ENCODE data around the gene ZNF500. TPM values are rescaled to one million over a fixed set of nuclear protein-coding genes. Genes with fewer than 3 reads are reported as not detected.

Gene ZNF500
- total and polyA plus RNA-seq, 2 donors (not counting 3 experiments of a cell fraction or from before 2014, with no cell fraction given) = 8.6 to 13.5 TPM

DNA sequence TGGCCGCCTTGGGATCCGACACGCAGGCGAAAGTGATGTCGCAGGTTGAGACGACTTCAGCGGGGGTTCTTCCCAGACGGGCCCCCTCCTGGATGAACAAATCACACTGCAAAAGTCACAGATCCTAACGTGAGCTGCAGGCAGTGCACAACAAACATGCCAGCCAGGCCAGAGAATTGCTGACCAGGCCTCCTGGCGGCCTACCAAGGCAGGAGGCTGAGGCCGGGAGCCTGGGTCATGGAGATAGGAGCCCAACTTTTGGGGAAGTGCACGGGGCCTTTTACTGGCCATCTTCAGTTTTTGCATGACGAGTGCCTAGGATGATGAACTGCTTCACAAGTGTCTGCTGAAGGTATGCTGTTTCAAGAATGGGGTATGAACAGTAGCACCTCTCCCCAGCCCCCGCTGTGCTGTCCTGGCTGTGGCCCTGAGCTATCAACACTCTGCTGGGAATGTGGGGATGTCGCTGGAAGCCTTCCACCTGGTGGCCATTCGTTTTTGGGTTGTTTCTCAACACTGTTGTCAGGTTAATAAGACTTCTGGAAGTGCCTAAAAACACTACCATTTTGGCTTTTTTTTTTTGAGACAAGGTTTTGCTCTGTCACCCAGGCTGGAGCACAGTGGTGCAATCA is 47.7 kb upstream of the ZNF500 start:
- no TSS peak for BruUV-seq (replicated peaks)
- dilution Hi-C loops (cut with MboI; ENCODE audit: extremely low pct_ligation_motif_present, low sequenced_read_pairs) = no loop called here
- Histone ChIP-seq H3K4me2 (ENCODE audit: insufficient read depth, low read length) (no peak overlapping the region), H3K27ac (ENCODE audit: insufficient read depth, low read depth, low read length) (no peak overlapping the region), H2AFZ (ENCODE audit: low read depth, low read length) (no peak overlapping the region), H3K27me3 (ENCODE audit: control insufficient read depth in 2 of 2, insufficient read depth in 2 of 2, low read length in 2 of 2) (no peaks in the 10 kb centered on the region), H3K9me1 (replicated peaks; ENCODE audit: control insufficient read depth, extremely low read depth, insufficient read depth, low read length) (no peaks in the 10 kb centered on the region), H3K9ac (replicated peaks; ENCODE audit: extremely low read depth, insufficient read depth, low read length) (no peak overlapping the region), H3K36me3 (ENCODE audit: control insufficient read depth in 2 of 2, extremely low read depth in 1 of 2, insufficient read depth in 2 of 2, low read length in 2 of 2) (peaks cover 11 to 42% of the 10 kb centered on the region in 2 experiments), H4K20me1 (replicated peaks; ENCODE audit: control insufficient read depth, extremely low read depth, insufficient read depth, low read length) (no peaks in the 10 kb centered on the region), H3K79me2 (ENCODE audit: control insufficient read depth, insufficient read depth, low read length) (no peaks in the 10 kb centered on the region), H3K9me3 (replicated peaks; ENCODE audit: control insufficient read depth, insufficient read depth, low read length) (no peaks in the 10 kb centered on the region), H3K4me3 (replicated peaks in 1 of 3; ENCODE audit: insufficient read depth in 1 of 3, low read depth in 1 of 3, low read length in 3 of 3) (no peak overlapping the region), H3K4me1 (ENCODE audit: control insufficient read depth, extremely low read depth, insufficient read depth, low read length) (no peaks in the 10 kb centered on the region)
- POLR2A ChIA-PET = no interaction called here
- CTCF ChIA-PET = interaction anchor here (0.8 kb wide), 1 partner anchor 12 kb away, joined by 3 read pairs; no protein-coding TSS in a partner anchor
- intact Hi-C loops (cut with micrococcal nuclease) = no loop called here
- TF ChIP-seq POLR2A (IDR thresholded peaks at IDR 0.05; ENCODE audit: low read depth, low read length) = no peak
- TF ChIP-seq, protein P1, sequence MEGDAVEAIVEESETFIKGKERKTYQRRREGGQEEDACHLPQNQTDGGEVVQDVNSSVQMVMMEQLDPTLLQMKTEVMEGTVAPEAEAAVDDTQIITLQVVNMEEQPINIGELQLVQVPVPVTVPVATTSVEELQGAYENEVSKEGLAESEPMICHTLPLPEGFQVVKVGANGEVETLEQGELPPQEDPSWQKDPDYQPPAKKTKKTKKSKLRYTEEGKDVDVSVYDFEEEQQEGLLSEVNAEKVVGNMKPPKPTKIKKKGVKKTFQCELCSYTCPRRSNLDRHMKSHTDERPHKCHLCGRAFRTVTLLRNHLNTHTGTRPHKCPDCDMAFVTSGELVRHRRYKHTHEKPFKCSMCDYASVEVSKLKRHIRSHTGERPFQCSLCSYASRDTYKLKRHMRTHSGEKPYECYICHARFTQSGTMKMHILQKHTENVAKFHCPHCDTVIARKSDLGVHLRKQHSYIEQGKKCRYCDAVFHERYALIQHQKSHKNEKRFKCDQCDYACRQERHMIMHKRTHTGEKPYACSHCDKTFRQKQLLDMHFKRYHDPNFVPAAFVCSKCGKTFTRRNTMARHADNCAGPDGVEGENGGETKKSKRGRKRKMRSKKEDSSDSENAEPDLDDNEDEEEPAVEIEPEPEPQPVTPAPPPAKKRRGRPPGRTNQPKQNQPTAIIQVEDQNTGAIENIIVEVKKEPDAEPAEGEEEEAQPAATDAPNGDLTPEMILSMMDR (IDR thresholded peaks at IDR 0.05; ENCODE audit: extremely low read depth in 1 of 2, insufficient read depth in 1 of 2, low read depth in 1 of 2, low read length in 2 of 2) = no peak
- TF ChIP-seq, protein P2, sequence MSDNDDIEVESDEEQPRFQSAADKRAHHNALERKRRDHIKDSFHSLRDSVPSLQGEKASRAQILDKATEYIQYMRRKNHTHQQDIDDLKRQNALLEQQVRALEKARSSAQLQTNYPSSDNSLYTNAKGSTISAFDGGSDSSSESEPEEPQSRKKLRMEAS (IDR thresholded peaks at IDR 0.05; ENCODE audit: insufficient read depth, insufficient read length) = no peak
- no peak for TF ChIP-seq POLR2AphosphoS5 (IDR thresholded peaks at IDR 0.05; ENCODE audit: insufficient read depth, low read depth, low read length)
- TF ChIP-seq FOS (IDR thresholded peaks at IDR 0.05; ENCODE audit: borderline replicate concordance, insufficient read depth, low read length) = no peak
- no peak for TF ChIP-seq MYC (IDR thresholded peaks at IDR 0.05; ENCODE audit: low read depth, low read length)
- TF ChIP-seq GATA2 (IDR thresholded peaks at IDR 0.05; ENCODE audit: insufficient read depth, insufficient read length, low read depth, low read length) = no peak
- TF ChIP-seq JUN (IDR thresholded peaks at IDR 0.05; ENCODE audit: borderline replicate concordance, insufficient read depth, insufficient read length, low read depth) = no peak
- TF ChIP-seq EZH2 (IDR thresholded peaks at IDR 0.05; ENCODE audit: borderline replicate concordance, low read depth, low read length, severe bottlenecking) = no peak
- FAIRE-seq (no peak), DNase-seq (ENCODE audit: low read depth, low spot score) (no peak)
